ENCODE results near the gene INPP4A. TPM values are rescaled to one million over a fixed set of nuclear protein-coding genes. Genes with fewer than 3 reads are reported as not detected.

The INPP4A gene
- polyA plus RNA-seq, 1 donor (not counting 4 experiments of a cell fraction or from before 2014, with no cell fraction given): 10.7 TPM

- Histone ChIP-seq H3K4me2 (ENCODE audit: control insufficient read depth, extremely low read depth, insufficient read depth, low read depth, low read length) (no peak overlapping the region), H3K36me3 (ENCODE audit: control insufficient read depth in 2 of 2, extremely low read depth in 1 of 2, insufficient read depth in 2 of 2, low read length in 2 of 2) (no peaks in the 10 kb centered on the region), H3K79me2 (ENCODE audit: control insufficient read depth, insufficient read depth, low read length) (peaks cover 9% of the 10 kb centered on the region), H3K4me3 (ENCODE audit: control insufficient read depth in 2 of 3, extremely low read depth in 1 of 3, insufficient read depth in 2 of 3, low read depth in 1 of 3, low read length in 3 of 3) (no peak overlapping the region), H2AFZ (ENCODE audit: control insufficient read depth, low read length) (no peak overlapping the region), H3K9me3 (ENCODE audit: control insufficient read depth, low read depth, low read length) (no peaks in the 10 kb centered on the region), H4K20me1 (ENCODE audit: control insufficient read depth, extremely low read depth, insufficient read depth, low read length) (peaks cover 4% of the 10 kb centered on the region), H3K27ac (ENCODE audit: control insufficient read depth, insufficient read depth, low read length) (no peak overlapping the region), H3K9ac (ENCODE audit: control insufficient read depth, extremely low read depth, insufficient read depth, low read length) (no peak overlapping the region), H3K4me1 (ENCODE audit: control insufficient read depth, extremely low read depth, insufficient read depth, low read length) (peaks cover 22% of the 10 kb centered on the region), H3K27me3 (ENCODE audit: control insufficient read depth, extremely low read depth, insufficient read depth, low read length) (no peaks in the 10 kb centered on the region), H3K9me1 (ENCODE audit: control insufficient read depth, extremely low read depth, insufficient read depth, low read length) (peaks cover 3% of the 10 kb centered on the region)
- DNase-seq (ENCODE audit: low read depth, low spot score): no peak
- dilution Hi-C loops (cut with MboI; ENCODE audit: extremely low pct_ligation_motif_present, low sequenced_read_pairs): no loop called here
- TF ChIP-seq CTCF (optimal IDR thresholded peaks at IDR 0.05 in 1 of 3, IDR thresholded peaks at IDR 0.05 in 1 of 3, conservative IDR thresholded peaks at IDR 0.05 in 1 of 3; ENCODE audit: extremely low read depth in 1 of 3, insufficient read depth in 2 of 3, low read length in 3 of 3): no peak
- no peak for TF ChIP-seq EZH2 (IDR thresholded peaks at IDR 0.05; ENCODE audit: low read length)
- no peak for FAIRE-seq
Measured at GRCh38 chr2:98474979-98475632, 30.4 kb downstream of the INPP4A start.

- Histone ChIP-seq H3K4me1 (ENCODE audit: control insufficient read depth, extremely low read depth, insufficient read depth, low read length) (peaks cover 31% of the 10 kb centered on the region), H4K20me1 (ENCODE audit: control insufficient read depth, extremely low read depth, insufficient read depth, low read length) (peaks cover 11% of the 10 kb centered on the region), H3K4me2 (ENCODE audit: control insufficient read depth, extremely low read depth, insufficient read depth, low read depth, low read length) (no peak overlapping the region), H3K27ac (ENCODE audit: control insufficient read depth, insufficient read depth, low read length) (no peak overlapping the region), H2AFZ (ENCODE audit: control insufficient read depth, low read length) (no peak overlapping the region), H3K36me3 (ENCODE audit: control insufficient read depth in 2 of 2, extremely low read depth in 1 of 2, insufficient read depth in 2 of 2, low read length in 2 of 2) (no peaks in the 10 kb centered on the region), H3K9me1 (ENCODE audit: control insufficient read depth, extremely low read depth, insufficient read depth, low read length) (peaks cover 6% of the 10 kb centered on the region), H3K79me2 (ENCODE audit: control insufficient read depth, insufficient read depth, low read length) (peaks cover 11% of the 10 kb centered on the region), H3K9ac (ENCODE audit: control insufficient read depth, extremely low read depth, insufficient read depth, low read length) (no peak overlapping the region), H3K9me3 (ENCODE audit: control insufficient read depth, low read depth, low read length) (no peaks in the 10 kb centered on the region), H3K4me3 (ENCODE audit: control insufficient read depth in 2 of 3, extremely low read depth in 1 of 3, insufficient read depth in 2 of 3, low read depth in 1 of 3, low read length in 3 of 3) (no peak overlapping the region), H3K27me3 (ENCODE audit: control insufficient read depth, extremely low read depth, insufficient read depth, low read length) (no peaks in the 10 kb centered on the region)
- DNase-seq (ENCODE audit: low read depth, low spot score): no peak
- no peak for FAIRE-seq
- TF ChIP-seq EZH2 (IDR thresholded peaks at IDR 0.05; ENCODE audit: low read length) (no peak), CTCF (optimal IDR thresholded peaks at IDR 0.05 in 1 of 3, IDR thresholded peaks at IDR 0.05 in 1 of 3, conservative IDR thresholded peaks at IDR 0.05 in 1 of 3; ENCODE audit: extremely low read depth in 1 of 3, insufficient read depth in 2 of 3, low read length in 3 of 3) (no peak)
- dilution Hi-C loops (cut with MboI; ENCODE audit: extremely low pct_ligation_motif_present, low sequenced_read_pairs): no loop called here
Measured at GRCh38 chr2:98476192-98476868, 31.7 kb downstream of the INPP4A start.
